GM23338 (cell line): Measurements from ENCODE around the gene BCAP31. TPM values are rescaled to one million over a fixed set of nuclear protein-coding genes. Genes with fewer than 3 reads are reported as not detected.

Experiments used
- ATAC-seq: fragments of 200-7000 bp; cut with Tn5 transposase; 3 replicates; pipeline ENCODE4 v1.9.1; 2020
- DNase-seq: peaks from one replicate; pipeline ENCODE4 v3.0.0-alpha.2; 2015; ENCODE audit warnings: low spot score
- H2AFZ ChIP-seq: fragments of 200-600 bp; sonication (generic); 2 replicates; pipeline ENCODE4 v1.8.0; 2016; ENCODE audit warnings: antibody characterized with exemption, mild to moderate bottlenecking, moderate library complexity
- H3F3A ChIP-seq: fragments of 200-600 bp; sonication (generic); replicated peaks from 2 replicates; pipeline ENCODE4 v1.8.0; 2017; ENCODE audit warnings: antibody characterized with exemption, mixed run types, low read depth
- H3K27ac ChIP-seq: fragments of 200-600 bp; sonication (generic); 2 replicates; pipeline ENCODE4 v1.6.1; 2016; ENCODE audit warnings: low read depth
- H3K27me3 ChIP-seq: fragments of 200-600 bp; sonication (generic); 2 replicates; pipeline ENCODE4 v1.8.0; 2016; ENCODE audit warnings: mild to moderate bottlenecking, mixed run types, moderate library complexity; ENCODE audit not compliant: insufficient read depth
- H3K36me3 ChIP-seq: fragments of 200-600 bp; sonication (generic); 2 replicates; pipeline ENCODE4 v1.8.0; 2016; ENCODE audit warnings: mild to moderate bottlenecking; ENCODE audit not compliant: insufficient read depth
- H3K4me1 ChIP-seq: fragments of 200-600 bp; sonication (generic); 2 replicates; pipeline ENCODE4 v1.8.0; 2016; ENCODE audit warnings: mild to moderate bottlenecking, moderate library complexity; ENCODE audit not compliant: insufficient read depth
- H3K4me2 ChIP-seq: fragments of 200-600 bp; sonication (generic); 2 replicates; pipeline ENCODE4 v1.7.1; 2017; ENCODE audit warnings: mixed run types
- H3K4me3 ChIP-seq: fragments of 200-600 bp; sonication (generic); 2 replicates; pipeline ENCODE4 v1.6.1; 2016; ENCODE audit warnings: mixed run types
- H3K79me2 ChIP-seq: fragments of 200-600 bp; sonication (generic); replicated peaks from 2 replicates; pipeline ENCODE4 v1.8.0; 2017; ENCODE audit warnings: mild to moderate bottlenecking; ENCODE audit not compliant: insufficient read depth
- H3K9me2 ChIP-seq: fragments of 200-600 bp; sonication (generic); 2 replicates; pipeline ENCODE4 v1.8.0; 2017; ENCODE audit not compliant: insufficient read depth
- H4K20me1 ChIP-seq: fragments of 200-600 bp; sonication (generic); replicated peaks from 2 replicates; pipeline ENCODE4 v1.8.0; 2017; ENCODE audit warnings: mild to moderate bottlenecking; ENCODE audit not compliant: insufficient read depth
- H3K27ac Mint-ChIP-seq: 2 replicates; pipeline ENCODE4 v1.8.0; 2020; ENCODE audit warnings: inconsistent platforms, mild to moderate bottlenecking, moderate library complexity, mixed read lengths
- H3K27me3 Mint-ChIP-seq: 3 replicates; pipeline ENCODE4 v1.8.0; 2022; ENCODE audit warnings: low read depth, mild to moderate bottlenecking, moderate library complexity, mixed read lengths, inconsistent platforms; ENCODE audit not compliant: insufficient read depth, poor library complexity
- H3K36me3 Mint-ChIP-seq: 3 replicates; pipeline ENCODE4 v1.8.0; 2021; ENCODE audit warnings: low read depth, mild to moderate bottlenecking, inconsistent platforms, moderate library complexity, mixed read lengths
- H3K4me1 Mint-ChIP-seq: 3 replicates; pipeline ENCODE4 v1.8.0; 2020; ENCODE audit warnings: mild to moderate bottlenecking, inconsistent platforms, mixed read lengths
- H3K4me3 Mint-ChIP-seq: 3 replicates; pipeline ENCODE4 v1.8.0; 2021; ENCODE audit warnings: moderate library complexity, mild to moderate bottlenecking, inconsistent platforms, mixed read lengths
- H3K9me3 Mint-ChIP-seq: 3 replicates; pipeline ENCODE4 v1.8.0; 2020; ENCODE audit warnings: moderate library complexity, mild to moderate bottlenecking, inconsistent platforms, mixed read lengths
- CREB1 ChIP-seq: fragments of 250-450 bp; sonication (Bioruptor Pico); IDR thresholded peaks from 2 replicates; pipeline ENCODE4 v1.5.0; 2020; ENCODE audit warnings: low read depth, mild to moderate bottlenecking, moderate library complexity
- EZH2phosphoT487 ChIP-seq: fragments of 200-600 bp; sonication (generic); IDR thresholded peaks from one replicate; pipeline ENCODE4 v1.8.1; 2018; ENCODE audit warnings: antibody characterized with exemption; ENCODE audit not compliant: unreplicated experiment
- JUNB ChIP-seq: IDR thresholded peaks from one replicate; pipeline ENCODE4 v1.6.1; 2016; ENCODE audit warnings: antibody characterized with exemption; ENCODE audit not compliant: unreplicated experiment
- NANOG ChIP-seq: IDR thresholded peaks from 2 replicates; pipeline ENCODE4 v1.6.1; 2016; ENCODE audit warnings: antibody characterized with exemption, borderline replicate concordance
- STAT1 ChIP-seq: IDR thresholded peaks from one replicate; pipeline ENCODE4 v1.6.1; 2016; ENCODE audit warnings: antibody characterized with exemption; ENCODE audit not compliant: unreplicated experiment
- ZNF114 ChIP-seq: fragments of 250-450 bp; sonication (Bioruptor Pico); IDR thresholded peaks from 2 replicates; pipeline ENCODE4 v1.5.0; 2020; ENCODE audit warnings: mild to moderate bottlenecking, moderate library complexity
- ZNF331 ChIP-seq: fragments of 250-450 bp; sonication (Bioruptor Pico); IDR thresholded peaks from 2 replicates; pipeline ENCODE4 v1.5.0; 2020; ENCODE audit warnings: low read depth, mild to moderate bottlenecking, moderate library complexity
- polyA plus RNA-seq: library from polyadenylated mRNA; unstranded; fragments of >200 nt; fragmentation: Nextera tagmentation; extraction: Ambion mirVana; gene quantifications from 2 replicates; pipeline ENCODE4 v1.2.1, GENCODE V29; 2016
- total RNA-seq: library from RNA; depleted of rRNA; stranded (reverse); fragments of >200 nt; shearing (Covaris generic); gene quantifications from 2 replicates; pipeline ENCODE4 v1.2.3, GENCODE V29; 2014
- TF ChIP-seq, protein P1 (sequence below): IDR thresholded peaks from 2 replicates; pipeline ENCODE4 v1.6.1; 2016; ENCODE audit warnings: antibody characterized with exemption
- TF ChIP-seq, protein P2 (sequence below): IDR thresholded peaks from one replicate; pipeline ENCODE4 v1.6.1; 2018; ENCODE audit warnings: antibody characterized with exemption; ENCODE audit not compliant: unreplicated experiment
- TF ChIP-seq, protein P3 (sequence below): fragments of 250-450 bp; sonication (Bioruptor Pico); IDR thresholded peaks from 2 replicates; pipeline ENCODE4 v1.5.0; 2020; ENCODE audit warnings: mild to moderate bottlenecking, moderate library complexity

BCAP31 gene
- total and polyA plus RNA-seq, 2 experiments from 2014 or later = 85.0 to 145 TPM

DNA sequence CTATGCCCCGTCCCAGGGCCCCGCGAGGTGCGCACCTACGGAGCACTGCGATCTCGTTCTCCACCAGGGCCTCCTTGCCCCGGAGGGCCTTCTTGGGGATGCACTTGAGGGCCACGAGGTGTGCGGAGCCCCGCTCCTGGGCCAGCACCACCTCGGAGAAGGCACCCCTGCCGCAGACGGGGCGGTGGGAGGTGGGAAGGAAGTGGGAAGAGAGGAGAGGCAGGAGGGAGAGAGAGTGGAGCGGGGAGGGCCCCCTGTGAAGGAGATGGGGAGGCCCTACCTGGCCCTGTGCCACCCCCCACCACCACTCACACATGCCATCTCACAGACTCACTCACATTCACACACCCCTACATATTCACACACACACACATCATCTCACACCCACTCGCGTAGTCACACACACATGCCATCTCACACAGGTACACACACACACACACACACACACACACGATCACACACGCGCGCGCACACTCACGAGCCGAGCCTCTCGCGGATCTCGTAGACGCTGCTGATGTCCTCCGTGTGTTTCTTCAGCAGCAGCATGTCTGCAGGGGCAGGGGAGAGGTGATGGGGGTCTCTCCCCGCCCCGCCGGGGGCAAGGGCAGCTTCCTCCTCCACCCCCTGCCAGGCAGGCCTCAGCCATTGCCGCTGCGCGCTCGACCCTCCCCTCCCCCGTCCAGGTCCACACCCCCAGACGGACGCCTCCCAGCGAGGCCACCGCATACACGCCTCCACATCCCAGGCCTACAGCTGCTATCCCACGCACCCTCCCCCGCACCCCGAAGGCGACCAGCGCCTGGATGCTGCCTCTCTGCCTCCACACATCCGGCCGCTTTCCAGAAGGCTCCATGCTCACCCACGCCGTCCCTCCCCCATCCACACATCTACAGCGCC is 51.4 kb downstream of the BCAP31 start (continued):
- TF ChIP-seq, protein P1, sequence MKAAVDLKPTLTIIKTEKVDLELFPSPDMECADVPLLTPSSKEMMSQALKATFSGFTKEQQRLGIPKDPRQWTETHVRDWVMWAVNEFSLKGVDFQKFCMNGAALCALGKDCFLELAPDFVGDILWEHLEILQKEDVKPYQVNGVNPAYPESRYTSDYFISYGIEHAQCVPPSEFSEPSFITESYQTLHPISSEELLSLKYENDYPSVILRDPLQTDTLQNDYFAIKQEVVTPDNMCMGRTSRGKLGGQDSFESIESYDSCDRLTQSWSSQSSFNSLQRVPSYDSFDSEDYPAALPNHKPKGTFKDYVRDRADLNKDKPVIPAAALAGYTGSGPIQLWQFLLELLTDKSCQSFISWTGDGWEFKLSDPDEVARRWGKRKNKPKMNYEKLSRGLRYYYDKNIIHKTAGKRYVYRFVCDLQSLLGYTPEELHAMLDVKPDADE = no peak

DNA sequence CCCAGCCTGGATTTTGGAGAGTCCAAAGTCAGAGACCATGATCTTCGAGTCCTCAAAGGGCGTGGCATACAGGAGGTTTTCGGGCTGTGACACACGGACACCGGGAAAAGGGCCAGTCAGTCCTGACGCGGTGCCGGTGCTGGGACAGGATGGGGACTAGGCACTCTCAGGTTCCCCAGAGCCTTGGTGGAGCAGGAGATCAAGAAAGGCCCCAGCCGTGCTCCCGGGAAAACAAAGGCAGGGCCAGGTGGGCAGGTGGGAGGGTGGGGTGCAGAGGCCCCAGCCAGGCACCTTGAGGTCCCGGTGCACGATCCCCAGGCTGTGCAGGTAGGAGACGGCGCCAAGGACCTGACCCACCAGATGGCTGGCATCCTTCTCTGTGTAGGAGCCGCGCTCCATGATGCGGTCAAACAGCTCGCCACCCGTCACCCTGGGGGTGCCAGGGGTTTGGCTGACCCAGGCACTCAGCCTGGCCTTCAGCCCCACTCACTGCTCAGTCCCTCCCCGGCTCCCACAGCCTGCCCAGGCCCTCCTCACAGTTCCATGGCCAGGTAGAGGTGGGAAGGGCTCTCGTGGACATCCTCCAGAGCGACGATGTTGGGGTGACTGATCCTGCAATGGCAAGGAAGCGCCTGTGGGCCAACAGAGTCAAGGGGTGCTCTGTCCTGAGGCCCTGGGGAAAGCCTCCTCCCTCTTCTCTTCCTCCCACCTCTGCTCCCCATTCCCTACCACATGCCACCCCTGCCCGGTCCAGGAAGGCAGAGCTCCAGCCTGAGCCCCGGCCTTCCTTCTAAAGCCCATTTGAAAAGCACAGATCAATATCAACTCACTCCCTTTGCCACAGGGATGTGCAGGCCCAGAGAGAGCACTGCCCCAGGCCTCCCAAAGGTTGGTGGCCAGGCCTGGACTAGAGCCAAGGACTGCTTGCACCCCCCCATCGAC is 52.3 kb downstream of the BCAP31 start:
- H3K4me1 ChIP-seq = no peaks in the 10 kb centered on the region; the same call in 1 of the 2 replicates
- H3K27me3 ChIP-seq = 0 out of 2 replicates have a peak, but pooled peaks cover 2% of the 10 kb centered on the region
- no peak overlapping the region for H2AFZ ChIP-seq
- Mint-ChIP-seq H3K27me3 (peaks cover 16% of the 10 kb centered on the region), H3K9me3 (no peaks in the 10 kb centered on the region), H3K36me3 (no peaks in the 10 kb centered on the region; the same call in 1 of the 3 replicates), H3K4me3 (no peak overlapping the region; the same call in 2 of the 3 replicates), H3K4me1 (peaks cover 12% of the 10 kb centered on the region), H3K27ac (no peak overlapping the region)
- no peak for ATAC-seq
- no peak overlapping the region for H3K4me2 ChIP-seq
- DNase-seq = no peak
- H3K79me2 ChIP-seq = no peaks in the 10 kb centered on the region
- H3K36me3 ChIP-seq = no peaks in the 10 kb centered on the region
- H3K9me2 ChIP-seq = no peaks in the 10 kb centered on the region
- no peaks in the 10 kb centered on the region for H3F3A ChIP-seq
- no peak overlapping the region for H3K27ac ChIP-seq
- H4K20me1 ChIP-seq = no peaks in the 10 kb centered on the region
- no peak overlapping the region for H3K4me3 ChIP-seq
- no peak for TF ChIP-seq NANOG
- no peak for TF ChIP-seq ZNF114
- TF ChIP-seq, protein P2, sequence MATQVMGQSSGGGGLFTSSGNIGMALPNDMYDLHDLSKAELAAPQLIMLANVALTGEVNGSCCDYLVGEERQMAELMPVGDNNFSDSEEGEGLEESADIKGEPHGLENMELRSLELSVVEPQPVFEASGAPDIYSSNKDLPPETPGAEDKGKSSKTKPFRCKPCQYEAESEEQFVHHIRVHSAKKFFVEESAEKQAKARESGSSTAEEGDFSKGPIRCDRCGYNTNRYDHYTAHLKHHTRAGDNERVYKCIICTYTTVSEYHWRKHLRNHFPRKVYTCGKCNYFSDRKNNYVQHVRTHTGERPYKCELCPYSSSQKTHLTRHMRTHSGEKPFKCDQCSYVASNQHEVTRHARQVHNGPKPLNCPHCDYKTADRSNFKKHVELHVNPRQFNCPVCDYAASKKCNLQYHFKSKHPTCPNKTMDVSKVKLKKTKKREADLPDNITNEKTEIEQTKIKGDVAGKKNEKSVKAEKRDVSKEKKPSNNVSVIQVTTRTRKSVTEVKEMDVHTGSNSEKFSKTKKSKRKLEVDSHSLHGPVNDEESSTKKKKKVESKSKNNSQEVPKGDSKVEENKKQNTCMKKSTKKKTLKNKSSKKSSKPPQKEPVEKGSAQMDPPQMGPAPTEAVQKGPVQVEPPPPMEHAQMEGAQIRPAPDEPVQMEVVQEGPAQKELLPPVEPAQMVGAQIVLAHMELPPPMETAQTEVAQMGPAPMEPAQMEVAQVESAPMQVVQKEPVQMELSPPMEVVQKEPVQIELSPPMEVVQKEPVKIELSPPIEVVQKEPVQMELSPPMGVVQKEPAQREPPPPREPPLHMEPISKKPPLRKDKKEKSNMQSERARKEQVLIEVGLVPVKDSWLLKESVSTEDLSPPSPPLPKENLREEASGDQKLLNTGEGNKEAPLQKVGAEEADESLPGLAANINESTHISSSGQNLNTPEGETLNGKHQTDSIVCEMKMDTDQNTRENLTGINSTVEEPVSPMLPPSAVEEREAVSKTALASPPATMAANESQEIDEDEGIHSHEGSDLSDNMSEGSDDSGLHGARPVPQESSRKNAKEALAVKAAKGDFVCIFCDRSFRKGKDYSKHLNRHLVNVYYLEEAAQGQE = no peak
- TF ChIP-seq EZH2phosphoT487 = no peak
- TF ChIP-seq CREB1 (CRISPR knock-in tag) = no peak
- TF ChIP-seq STAT1 = no peak
- TF ChIP-seq, protein P3, sequence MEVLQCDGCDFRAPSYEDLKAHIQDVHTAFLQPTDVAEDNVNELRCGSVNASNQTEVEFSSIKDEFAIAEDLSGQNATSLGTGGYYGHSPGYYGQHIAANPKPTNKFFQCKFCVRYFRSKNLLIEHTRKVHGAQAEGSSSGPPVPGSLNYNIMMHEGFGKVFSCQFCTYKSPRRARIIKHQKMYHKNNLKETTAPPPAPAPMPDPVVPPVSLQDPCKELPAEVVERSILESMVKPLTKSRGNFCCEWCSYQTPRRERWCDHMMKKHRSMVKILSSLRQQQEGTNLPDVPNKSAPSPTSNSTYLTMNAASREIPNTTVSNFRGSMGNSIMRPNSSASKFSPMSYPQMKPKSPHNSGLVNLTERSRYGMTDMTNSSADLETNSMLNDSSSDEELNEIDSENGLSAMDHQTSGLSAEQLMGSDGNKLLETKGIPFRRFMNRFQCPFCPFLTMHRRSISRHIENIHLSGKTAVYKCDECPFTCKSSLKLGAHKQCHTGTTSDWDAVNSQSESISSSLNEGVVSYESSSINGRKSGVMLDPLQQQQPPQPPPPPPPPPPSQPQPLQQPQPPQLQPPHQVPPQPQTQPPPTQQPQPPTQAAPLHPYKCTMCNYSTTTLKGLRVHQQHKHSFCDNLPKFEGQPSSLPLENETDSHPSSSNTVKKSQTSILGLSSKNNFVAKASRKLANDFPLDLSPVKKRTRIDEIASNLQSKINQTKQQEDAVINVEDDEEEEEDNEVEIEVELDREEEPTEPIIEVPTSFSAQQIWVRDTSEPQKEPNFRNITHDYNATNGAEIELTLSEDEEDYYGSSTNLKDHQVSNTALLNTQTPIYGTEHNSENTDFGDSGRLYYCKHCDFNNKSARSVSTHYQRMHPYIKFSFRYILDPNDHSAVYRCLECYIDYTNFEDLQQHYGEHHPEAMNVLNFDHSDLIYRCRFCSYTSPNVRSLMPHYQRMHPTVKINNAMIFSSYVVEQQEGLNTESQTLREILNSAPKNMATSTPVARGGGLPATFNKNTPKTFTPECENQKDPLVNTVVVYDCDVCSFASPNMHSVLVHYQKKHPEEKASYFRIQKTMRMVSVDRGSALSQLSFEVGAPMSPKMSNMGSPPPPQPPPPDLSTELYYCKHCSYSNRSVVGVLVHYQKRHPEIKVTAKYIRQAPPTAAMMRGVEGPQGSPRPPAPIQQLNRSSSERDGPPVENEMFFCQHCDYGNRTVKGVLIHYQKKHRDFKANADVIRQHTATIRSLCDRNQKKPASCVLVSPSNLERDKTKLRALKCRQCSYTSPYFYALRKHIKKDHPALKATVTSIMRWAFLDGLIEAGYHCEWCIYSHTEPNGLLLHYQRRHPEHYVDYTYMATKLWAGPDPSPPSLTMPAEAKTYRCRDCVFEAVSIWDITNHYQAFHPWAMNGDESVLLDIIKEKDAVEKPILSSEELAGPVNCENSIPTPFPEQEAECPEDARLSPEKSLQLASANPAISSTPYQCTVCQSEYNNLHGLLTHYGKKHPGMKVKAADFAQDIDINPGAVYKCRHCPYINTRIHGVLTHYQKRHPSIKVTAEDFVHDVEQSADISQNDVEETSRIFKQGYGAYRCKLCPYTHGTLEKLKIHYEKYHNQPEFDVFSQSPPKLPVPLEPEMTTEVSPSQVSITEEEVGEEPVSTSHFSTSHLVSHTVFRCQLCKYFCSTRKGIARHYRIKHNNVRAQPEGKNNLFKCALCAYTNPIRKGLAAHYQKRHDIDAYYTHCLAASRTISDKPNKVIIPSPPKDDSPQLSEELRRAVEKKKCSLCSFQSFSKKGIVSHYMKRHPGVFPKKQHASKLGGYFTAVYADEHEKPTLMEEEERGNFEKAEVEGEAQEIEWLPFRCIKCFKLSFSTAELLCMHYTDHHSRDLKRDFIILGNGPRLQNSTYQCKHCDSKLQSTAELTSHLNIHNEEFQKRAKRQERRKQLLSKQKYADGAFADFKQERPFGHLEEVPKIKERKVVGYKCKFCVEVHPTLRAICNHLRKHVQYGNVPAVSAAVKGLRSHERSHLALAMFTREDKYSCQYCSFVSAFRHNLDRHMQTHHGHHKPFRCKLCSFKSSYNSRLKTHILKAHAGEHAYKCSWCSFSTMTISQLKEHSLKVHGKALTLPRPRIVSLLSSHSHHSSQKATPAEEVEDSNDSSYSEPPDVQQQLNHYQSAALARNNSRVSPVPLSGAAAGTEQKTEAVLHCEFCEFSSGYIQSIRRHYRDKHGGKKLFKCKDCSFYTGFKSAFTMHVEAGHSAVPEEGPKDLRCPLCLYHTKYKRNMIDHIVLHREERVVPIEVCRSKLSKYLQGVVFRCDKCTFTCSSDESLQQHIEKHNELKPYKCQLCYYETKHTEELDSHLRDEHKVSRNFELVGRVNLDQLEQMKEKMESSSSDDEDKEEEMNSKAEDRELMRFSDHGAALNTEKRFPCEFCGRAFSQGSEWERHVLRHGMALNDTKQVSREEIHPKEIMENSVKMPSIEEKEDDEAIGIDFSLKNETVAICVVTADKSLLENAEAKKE (CRISPR knock-in tag) = no peak
- no peak for TF ChIP-seq JUNB
- no peak for TF ChIP-seq ZNF331
